ENCODE data around the gene ITPR3. TPM values are rescaled to one million over a fixed set of nuclear protein-coding genes. Genes with fewer than 3 reads are reported as not detected.

The ITPR3 gene
- total RNA-seq, 4 donors from 2014 or later: 139 to 250 (median 182) TPM

GRCh38 chr6:33586108-33586640, 34.9 kb upstream of the ITPR3 start:
- Histone ChIP-seq H3K4me1 (peaks cover 7 to 35% (median 17%) of the 10 kb centered on the region in 4 donors), H3K4me3 (peak overlapping the region in 2 of 4 donors; percentile 6 to 9), H3K9me3 (no peaks in the 10 kb centered on the region), H3K36me3 (no peaks in the 10 kb centered on the region), H3K27ac (peak overlapping the region in 1 of 4 donors; percentile 39), H3K27me3 (no peaks in the 10 kb centered on the region)
- TF ChIP-seq POLR2A (IDR thresholded peaks at IDR 0.05) (no peak), CTCF (IDR thresholded peaks at IDR 0.05) (no peak)
- no peak for DNase-seq

- no peak overlapping the region for H3K4me3 ChIP-seq
Measured at GRCh38 chr6:33587529-33587928, 33.6 kb upstream of the ITPR3 start.

GRCh38 chr6:33588894-33589293, 32.2 kb upstream of the ITPR3 start:
- no peaks in the 10 kb centered on the region for H3K27me3 ChIP-seq
- peak overlapping the region in 3 of 4 donors; percentile 80 to 98 (median 91) for H3K27ac ChIP-seq
- TF ChIP-seq POLR2A (IDR thresholded peaks at IDR 0.05) (no peak), CTCF (IDR thresholded peaks at IDR 0.05) (no peak)
- H3K4me1 ChIP-seq: peaks cover 9 to 50% (median 24%) of the 10 kb centered on the region in 4 donors
- H3K4me3 ChIP-seq: no peak overlapping the region
- no peaks in the 10 kb centered on the region for H3K9me3 ChIP-seq
- no peak for DNase-seq
- H3K36me3 ChIP-seq: no peaks in the 10 kb centered on the region

More at GRCh38 chr6:33587529-33587928, 33.6 kb upstream of the ITPR3 start:
- Histone ChIP-seq H3K36me3 (no peaks in the 10 kb centered on the region), H3K4me1 (peaks cover 7 to 40% (median 19%) of the 10 kb centered on the region in 4 donors), H3K27me3 (no peaks in the 10 kb centered on the region), H3K9me3 (no peaks in the 10 kb centered on the region), H3K27ac (no peak overlapping the region)
- TF ChIP-seq POLR2A (IDR thresholded peaks at IDR 0.05): no peak
- no peak for DNase-seq

GRCh38 chr6:33589392-33589730, 31.8 kb upstream of the ITPR3 start:
- Histone ChIP-seq H3K4me1 (peaks cover 9 to 50% (median 24%) of the 10 kb centered on the region in 4 donors), H3K27ac (peak overlapping the region in 3 of 4 donors; percentile 80 to 98 (median 91)), H3K36me3 (no peaks in the 10 kb centered on the region), H3K4me3 (no peak overlapping the region), H3K27me3 (no peaks in the 10 kb centered on the region), H3K9me3 (no peaks in the 10 kb centered on the region)
- DNase-seq: no peak
- TF ChIP-seq CTCF (IDR thresholded peaks at IDR 0.05): no peak
- no peak for TF ChIP-seq POLR2A (IDR thresholded peaks at IDR 0.05)

GRCh38 chr6:33589731-33590530, 31.2 kb upstream of the ITPR3 start:
- H3K36me3 ChIP-seq: no peaks in the 10 kb centered on the region
- peak in 1 of 2 donors; percentile 43 for TF ChIP-seq POLR2A (IDR thresholded peaks at IDR 0.05)
- TF ChIP-seq CTCF (IDR thresholded peaks at IDR 0.05): peak; percentile 57 to 92 (median 85)
- DNase-seq: peak; percentile 53 to 90 (median 89)
- H3K9me3 ChIP-seq: no peaks in the 10 kb centered on the region
- H3K27ac ChIP-seq: peak overlapping the region; percentile 27 to 98 (median 86)
- peaks cover 9 to 50% (median 24%) of the 10 kb centered on the region in 4 donors for H3K4me1 ChIP-seq
- no peaks in the 10 kb centered on the region for H3K27me3 ChIP-seq
- no peak overlapping the region for H3K4me3 ChIP-seq

All from Peyer's patch (tissue), 4 donors.